Panc1 (cell line): Measurements from ENCODE around the gene PROX1. TPM values are rescaled to one million over a fixed set of nuclear protein-coding genes. Genes with fewer than 3 reads are reported as not detected.

Experiments used
- ATAC-seq: fragments of 200-7000 bp; cut with Tn5 transposase; 2 replicates; pipeline ENCODE4 v1.9.1; 2020; ENCODE audit warnings: mild to moderate bottlenecking, moderate library complexity
- BruUV-seq: library from RNA; stranded (reverse); fragments of 400-500 nt; replicated peaks from 2 replicates; lab custom pipeline; 2021; lab: Mats Ljungman, UMichigan
- CTCF ChIA-PET: fragments of 300-600 bp; sonication (Branson Sonifier 250); formaldehyde crosslinking; loops from one replicate; lab custom pipeline; 2022; ENCODE audit warnings: antibody characterized with exemption; lab: Charles Lee
- POLR2A ChIA-PET: fragments of 300-600 bp; sonication (Branson Sonifier 250); formaldehyde crosslinking; loops from one replicate; lab custom pipeline; 2022; ENCODE audit warnings: antibody characterized with exemption; lab: Charles Lee
- DNase-seq: peaks from one replicate; pipeline ENCODE4 v3.0.0-alpha.2; 2010; ENCODE audit warnings: low read depth, low spot score
- H3K27ac ChIP-seq: 2 replicates; pipeline ENCODE4 v1.5.1; 2011; ENCODE audit warnings: mild to moderate bottlenecking, low read length, inconsistent platforms
- H3K27me3 ChIP-seq: fragments of 200-500 bp; sonication (Bioruptor generic); 2 replicates; pipeline ENCODE4 v1.6.0; 2014; ENCODE audit warnings: low read length, inconsistent platforms; ENCODE audit not compliant: control insufficient read depth, insufficient read depth
- H3K36me3 ChIP-seq: fragments of 200-500 bp; sonication (Bioruptor generic); 2 replicates; pipeline ENCODE4 v1.5.1; 2014; ENCODE audit warnings: inconsistent platforms, mild to moderate bottlenecking, low read length, moderate library complexity; ENCODE audit not compliant: control insufficient read depth, insufficient read depth
- H3K4me1 ChIP-seq: 2 replicates; pipeline ENCODE4 v1.5.1; 2011; ENCODE audit warnings: inconsistent platforms, mild to moderate bottlenecking, low read length, moderate library complexity; ENCODE audit not compliant: control insufficient read depth, insufficient read depth
- H3K4me3 ChIP-seq, 2 experiments: 2 replicates each; pipeline ENCODE4 v1.5.1; 2011 to 2012; ENCODE audit warnings: low read depth in 2 of 2, low read length in 2 of 2, mild to moderate bottlenecking in 2 of 2, inconsistent platforms in 1 of 2, moderate library complexity in 1 of 2
- H3K9me3 ChIP-seq: fragments of 200-500 bp; sonication (Bioruptor generic); 2 replicates; pipeline ENCODE4 v1.5.1; 2014; ENCODE audit warnings: low read depth, mild to moderate bottlenecking, inconsistent platforms, low read length, moderate library complexity; ENCODE audit not compliant: control insufficient read depth, insufficient read depth
- CTCF ChIP-seq: fragments of 450-650 bp; IDR thresholded peaks from 2 replicates; pipeline ENCODE4 v1.5.1; 2017; ENCODE audit warnings: mild to moderate bottlenecking
- POLR2AphosphoS5 ChIP-seq: IDR thresholded peaks from 2 replicates; pipeline ENCODE4 v1.6.1; 2012; ENCODE audit warnings: mild to moderate bottlenecking, low read depth, low read length, moderate library complexity
- REST ChIP-seq, 2 experiments: IDR thresholded peaks; 2 replicates each; pipeline ENCODE4 v1.6.1; 2011 to 2012; ENCODE audit warnings: low read depth in 2 of 2, control low read depth in 1 of 2, low read length in 1 of 2, mild to moderate bottlenecking in 1 of 2, moderate library complexity in 1 of 2; ENCODE audit not compliant: insufficient read depth in 1 of 2
- SIN3A ChIP-seq: IDR thresholded peaks from 2 replicates; pipeline ENCODE4 v1.6.1; 2012; ENCODE audit warnings: low read depth, mild to moderate bottlenecking, low read length, moderate library complexity, borderline replicate concordance; ENCODE audit not compliant: insufficient read depth
- TCF7L2 ChIP-seq: IDR thresholded peaks from 2 replicates; pipeline ENCODE4 v1.6.1; 2011; ENCODE audit warnings: mild to moderate bottlenecking, low read depth, low read length, inconsistent platforms
- in situ Hi-C: cut with HindIII; loops from 2 replicates; pipeline ENCODE4 v1.10.0; 2016; ENCODE audit warnings: low sequenced_read_pairs, low pct_unique_long_range_greater_than_20kb
- intact Hi-C: fragments of 100-400 bp; cut with micrococcal nuclease; formaldehyde crosslinking; loops from one replicate; pipeline ENCODE4 v1.10.0; 2022; ENCODE audit not compliant: unreplicated experiment
- total RNA-seq: library from RNA; stranded (reverse); gene quantifications from one replicate; pipeline ENCODE4 v1.2.1, GENCODE V29; 2021; ENCODE audit not compliant: unreplicated experiment

PROX1 gene
- total RNA-seq, 1 experiment from 2014 or later = 0.13 TPM

- H3K4me3 ChIP-seq = no peak overlapping the region
- POLR2A ChIA-PET = no interaction called here
- BruUV-seq = no TSS peak
- H3K27me3 ChIP-seq = peaks cover 26% of the 10 kb centered on the region
- H3K27ac ChIP-seq = no peak overlapping the region
- H3K9me3 ChIP-seq = no peaks in the 10 kb centered on the region
- intact Hi-C loops = no loop called here
- H3K36me3 ChIP-seq = no peaks in the 10 kb centered on the region
- in situ Hi-C loops = no loop called here
- TF ChIP-seq POLR2AphosphoS5 (no peak), CTCF (no peak), SIN3A (no peak), REST (IDR thresholded peaks at IDR 0.05; ENCODE audit: insufficient read depth in 1 of 2, low read depth in 2 of 2, low read length in 1 of 2) (no peak), TCF7L2 (no peak)
- ATAC-seq (no peak), DNase-seq (no peak)
- CTCF ChIA-PET = no interaction called here
- H3K4me1 ChIP-seq = no peaks in the 10 kb centered on the region
Observed at GRCh38 chr1:213998785-213999184, 11.0 kb downstream of the PROX1 start.

- DNase-seq = no peak
- CTCF ChIA-PET = no interaction called here
- no TSS peak for BruUV-seq
- intact Hi-C loops (no loop called here), in situ Hi-C loops (no loop called here)
- Histone ChIP-seq H3K27ac (no peak overlapping the region), H3K4me3 (no peak overlapping the region), H3K9me3 (no peaks in the 10 kb centered on the region), H3K4me1 (no peaks in the 10 kb centered on the region), H3K27me3 (peaks cover 21% of the 10 kb centered on the region), H3K36me3 (no peaks in the 10 kb centered on the region)
- TF ChIP-seq POLR2AphosphoS5 (no peak), TCF7L2 (no peak), CTCF (no peak), SIN3A (no peak), REST (IDR thresholded peaks at IDR 0.05; ENCODE audit: insufficient read depth in 1 of 2, low read depth in 2 of 2, low read length in 1 of 2) (no peak)
- POLR2A ChIA-PET = no interaction called here
- no peak for ATAC-seq
Observed at GRCh38 chr1:213999732-214000131, 12.0 kb downstream of the PROX1 start.
